Measurements from ENCODE around the gene WNT6.

Gene WNT6

DNA sequence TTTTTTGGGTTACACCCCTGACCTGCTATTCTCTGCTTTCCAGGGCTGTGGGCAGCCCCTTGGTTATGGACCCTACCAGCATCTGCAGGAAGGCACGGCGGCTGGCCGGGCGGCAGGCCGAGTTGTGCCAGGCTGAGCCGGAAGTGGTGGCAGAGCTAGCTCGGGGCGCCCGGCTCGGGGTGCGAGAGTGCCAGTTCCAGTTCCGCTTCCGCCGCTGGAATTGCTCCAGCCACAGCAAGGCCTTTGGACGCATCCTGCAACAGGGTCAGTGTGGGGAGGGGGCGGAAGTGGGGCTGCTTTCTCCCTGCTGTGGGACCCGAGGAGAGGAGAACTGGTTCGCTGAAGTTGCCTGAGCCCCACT, 11.4 kb downstream of the WNT6 start:
- TF ChIP-seq, protein P1, sequence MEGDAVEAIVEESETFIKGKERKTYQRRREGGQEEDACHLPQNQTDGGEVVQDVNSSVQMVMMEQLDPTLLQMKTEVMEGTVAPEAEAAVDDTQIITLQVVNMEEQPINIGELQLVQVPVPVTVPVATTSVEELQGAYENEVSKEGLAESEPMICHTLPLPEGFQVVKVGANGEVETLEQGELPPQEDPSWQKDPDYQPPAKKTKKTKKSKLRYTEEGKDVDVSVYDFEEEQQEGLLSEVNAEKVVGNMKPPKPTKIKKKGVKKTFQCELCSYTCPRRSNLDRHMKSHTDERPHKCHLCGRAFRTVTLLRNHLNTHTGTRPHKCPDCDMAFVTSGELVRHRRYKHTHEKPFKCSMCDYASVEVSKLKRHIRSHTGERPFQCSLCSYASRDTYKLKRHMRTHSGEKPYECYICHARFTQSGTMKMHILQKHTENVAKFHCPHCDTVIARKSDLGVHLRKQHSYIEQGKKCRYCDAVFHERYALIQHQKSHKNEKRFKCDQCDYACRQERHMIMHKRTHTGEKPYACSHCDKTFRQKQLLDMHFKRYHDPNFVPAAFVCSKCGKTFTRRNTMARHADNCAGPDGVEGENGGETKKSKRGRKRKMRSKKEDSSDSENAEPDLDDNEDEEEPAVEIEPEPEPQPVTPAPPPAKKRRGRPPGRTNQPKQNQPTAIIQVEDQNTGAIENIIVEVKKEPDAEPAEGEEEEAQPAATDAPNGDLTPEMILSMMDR (IDR thresholded peaks at IDR 0.05), result no peak
- Histone ChIP-seq H3K4me3 (ENCODE audit: low read depth, low read length) (no peak overlapping the region), H2AFZ (peak overlapping the region; percentile 56), H3K79me2 (no peaks in the 10 kb centered on the region), H3K27ac (no peak overlapping the region), H3K27me3 (ENCODE audit: control insufficient read depth, insufficient read depth, low read length) (no peaks in the 10 kb centered on the region), H3K4me1 (peaks cover 9% of the 10 kb centered on the region), H3K4me2 (ENCODE audit: low read length) (peak overlapping the region; percentile 36), H3K36me3 (ENCODE audit: control insufficient read depth, insufficient read depth, low read length) (no peaks in the 10 kb centered on the region), H3K9me3 (ENCODE audit: control insufficient read depth, low read length) (no peaks in the 10 kb centered on the region), H3K9ac (no peak overlapping the region)

DNA sequence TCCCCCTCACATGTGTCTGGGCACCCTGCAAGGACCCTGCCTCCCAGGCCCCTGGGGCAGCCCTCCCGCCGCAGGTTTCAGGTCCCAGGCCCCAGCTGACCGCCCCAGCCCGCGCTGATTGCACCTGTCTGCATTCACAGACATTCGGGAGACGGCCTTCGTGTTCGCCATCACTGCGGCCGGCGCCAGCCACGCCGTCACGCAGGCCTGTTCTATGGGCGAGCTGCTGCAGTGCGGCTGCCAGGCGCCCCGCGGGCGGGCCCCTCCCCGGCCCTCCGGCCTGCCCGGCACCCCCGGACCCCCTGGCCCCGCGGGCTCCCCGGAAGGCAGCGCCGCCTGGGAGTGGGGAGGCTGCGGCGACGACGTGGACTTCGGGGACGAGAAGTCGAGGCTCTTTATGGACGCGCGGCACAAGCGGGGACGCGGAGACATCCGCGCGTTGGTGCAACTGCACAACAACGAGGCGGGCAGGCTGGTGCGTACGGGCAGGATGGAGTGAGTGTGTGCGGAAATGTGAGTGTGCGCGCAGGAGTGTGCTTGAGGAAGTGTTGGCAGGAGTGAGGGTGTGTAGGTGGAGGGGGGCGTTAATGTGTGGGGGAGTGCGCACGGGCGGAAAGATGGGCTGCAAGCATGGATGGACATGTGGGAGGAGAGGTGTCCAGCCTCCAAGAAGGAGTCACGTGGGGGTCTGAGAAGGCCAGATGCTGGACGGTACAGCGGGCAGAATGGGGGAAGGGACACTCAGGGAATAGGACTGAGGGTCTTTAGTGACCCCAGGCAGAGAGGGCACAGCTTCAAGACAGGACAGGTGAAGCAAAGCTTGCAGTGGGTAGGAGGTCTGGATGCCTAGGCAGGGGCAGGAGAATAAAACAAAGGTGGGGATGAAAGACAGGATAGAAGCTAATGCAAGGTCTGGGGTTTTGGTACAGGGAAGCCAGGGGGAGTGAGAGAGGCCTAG, 12.0 kb downstream of the WNT6 start:
- H3K4me3 ChIP-seq (ENCODE audit: low read depth, low read length), result no peak overlapping the region
- no peaks in the 10 kb centered on the region for H3K27me3 ChIP-seq (ENCODE audit: control insufficient read depth, insufficient read depth, low read length)
- H3K9me3 ChIP-seq (ENCODE audit: control insufficient read depth, low read length), result no peaks in the 10 kb centered on the region
- peak overlapping the region; percentile 36 for H3K4me2 ChIP-seq (ENCODE audit: low read length)
- no peak overlapping the region for H3K27ac ChIP-seq
- no peak overlapping the region for H3K9ac ChIP-seq
- H3K4me1 ChIP-seq, result peaks cover 9% of the 10 kb centered on the region
- H3K36me3 ChIP-seq (ENCODE audit: control insufficient read depth, insufficient read depth, low read length), result no peaks in the 10 kb centered on the region
- peak overlapping the region; percentile 56 for H2AFZ ChIP-seq
- TF ChIP-seq, protein P1 (IDR thresholded peaks at IDR 0.05), result no peak
- H3K79me2 ChIP-seq, result no peaks in the 10 kb centered on the region

DNA sequence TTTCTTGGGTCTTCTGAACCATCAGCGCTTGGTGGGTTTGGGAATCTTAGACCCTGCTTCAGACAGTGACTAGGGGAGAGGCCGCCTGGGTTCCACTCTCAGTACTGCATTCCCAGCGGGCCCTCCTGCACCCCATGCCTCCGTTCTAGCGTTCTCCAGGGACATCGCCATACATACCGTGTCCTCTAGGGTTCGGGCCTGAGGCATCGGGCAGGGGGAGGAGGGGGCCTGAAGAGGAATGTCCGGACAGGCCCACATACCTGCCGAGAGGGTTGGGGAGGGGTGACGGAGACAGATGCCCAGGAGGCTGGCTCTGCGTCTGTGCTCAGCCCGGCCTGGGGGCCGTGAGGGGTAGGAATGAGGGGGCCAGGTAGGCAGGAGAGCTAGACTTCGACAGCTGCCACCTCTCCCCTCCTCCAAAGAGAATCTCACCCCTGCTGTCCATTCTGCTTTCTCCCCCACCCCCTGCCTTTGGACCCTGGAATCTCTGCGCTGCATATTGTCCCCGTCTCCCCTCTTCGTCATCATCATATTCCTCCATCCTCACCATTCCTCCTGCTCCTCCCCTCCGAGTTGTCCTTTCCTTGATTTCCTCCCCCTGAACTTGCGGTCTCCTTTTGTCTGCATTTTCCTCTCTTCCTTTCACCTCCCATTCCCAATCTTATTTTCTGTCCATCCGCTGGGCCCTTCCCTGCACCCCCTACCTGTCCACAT, 13.2 kb downstream of the WNT6 start:
- H2AFZ ChIP-seq, result peak overlapping the region; percentile 74
- peaks cover 9% of the 10 kb centered on the region for H3K4me1 ChIP-seq

DNA sequence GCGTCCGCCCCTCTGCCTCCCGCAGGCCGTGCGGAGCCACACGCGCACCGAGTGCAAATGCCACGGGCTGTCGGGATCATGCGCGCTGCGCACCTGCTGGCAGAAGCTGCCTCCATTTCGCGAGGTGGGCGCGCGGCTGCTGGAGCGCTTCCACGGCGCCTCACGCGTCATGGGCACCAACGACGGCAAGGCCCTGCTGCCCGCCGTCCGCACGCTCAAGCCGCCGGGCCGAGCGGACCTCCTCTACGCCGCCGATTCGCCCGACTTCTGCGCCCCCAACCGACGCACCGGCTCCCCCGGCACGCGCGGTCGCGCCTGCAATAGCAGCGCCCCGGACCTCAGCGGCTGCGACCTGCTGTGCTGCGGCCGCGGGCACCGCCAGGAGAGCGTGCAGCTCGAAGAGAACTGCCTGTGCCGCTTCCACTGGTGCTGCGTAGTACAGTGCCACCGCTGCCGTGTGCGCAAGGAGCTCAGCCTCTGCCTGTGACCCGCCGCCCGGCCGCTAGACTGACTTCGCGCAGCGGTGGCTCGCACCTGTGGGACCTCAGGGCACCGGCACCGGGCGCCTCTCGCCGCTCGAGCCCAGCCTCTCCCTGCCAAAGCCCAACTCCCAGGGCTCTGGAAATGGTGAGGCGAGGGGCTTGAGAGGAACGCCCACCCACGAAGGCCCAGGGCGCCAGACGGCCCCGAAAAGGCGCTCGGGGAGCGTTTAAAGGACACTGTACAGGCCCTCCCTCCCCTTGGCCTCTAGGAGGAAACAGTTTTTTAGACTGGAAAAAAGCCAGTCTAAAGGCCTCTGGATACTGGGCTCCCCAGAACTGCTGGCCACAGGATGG, 14.0 kb downstream of the WNT6 start:
- no peaks in the 10 kb centered on the region for H3K9me3 ChIP-seq (ENCODE audit: control insufficient read depth, low read length)
- H3K4me1 ChIP-seq, result peaks cover 9% of the 10 kb centered on the region
- H3K4me3 ChIP-seq (ENCODE audit: low read depth, low read length), result no peak overlapping the region
- H3K36me3 ChIP-seq (ENCODE audit: control insufficient read depth, insufficient read depth, low read length), result no peaks in the 10 kb centered on the region
- no peak overlapping the region for H3K9ac ChIP-seq
- peak overlapping the region; percentile 74 for H2AFZ ChIP-seq
- no peak overlapping the region for H3K4me2 ChIP-seq (ENCODE audit: low read length)
- H3K27me3 ChIP-seq (ENCODE audit: control insufficient read depth, insufficient read depth, low read length), result peaks cover 3% of the 10 kb centered on the region
- no peaks in the 10 kb centered on the region for H3K79me2 ChIP-seq
- TF ChIP-seq, protein P1 (IDR thresholded peaks at IDR 0.05), result no peak
- no peak overlapping the region for H3K27ac ChIP-seq

More for the DNA sequence above, 13.2 kb downstream of the WNT6 start:
- TF ChIP-seq, protein P1 (IDR thresholded peaks at IDR 0.05), result no peak
- H3K27me3 ChIP-seq (ENCODE audit: control insufficient read depth, insufficient read depth, low read length), result peaks cover 3% of the 10 kb centered on the region
- no peak overlapping the region for H3K9ac ChIP-seq
- H3K4me2 ChIP-seq (ENCODE audit: low read length), result no peak overlapping the region
- no peaks in the 10 kb centered on the region for H3K79me2 ChIP-seq
- H3K36me3 ChIP-seq (ENCODE audit: control insufficient read depth, insufficient read depth, low read length), result no peaks in the 10 kb centered on the region
- H3K4me3 ChIP-seq (ENCODE audit: low read depth, low read length), result no peak overlapping the region
- H3K9me3 ChIP-seq (ENCODE audit: control insufficient read depth, low read length), result no peaks in the 10 kb centered on the region
- H3K27ac ChIP-seq, result no peak overlapping the region

Measured in parathyroid adenoma (tissue), 2 donors.